Tongue (tissue), 2 donors: ENCODE results near the gene SPATA21. TPM values are rescaled to one million over a fixed set of nuclear protein-coding genes. Genes with fewer than 3 reads are reported as not detected.
"Not testable (repeated sequence)": the region's sequence is repeated elsewhere in the genome, so short reads cannot be mapped to it uniquely, and the experiment has no call there.

Experiments
- DNase-seq: peaks from one replicate; pipeline ENCODE4 v3.0.0-alpha.2; 2015
- total RNA-seq: library from RNA; depleted of rRNA; stranded (reverse); fragments of >200 nt; gene quantifications from one replicate; pipeline ENCODE4 v1.2.3, GENCODE V29; 2014

SPATA21 gene
- total RNA-seq, 1 donor from 2014 or later, result not detected

DNA sequence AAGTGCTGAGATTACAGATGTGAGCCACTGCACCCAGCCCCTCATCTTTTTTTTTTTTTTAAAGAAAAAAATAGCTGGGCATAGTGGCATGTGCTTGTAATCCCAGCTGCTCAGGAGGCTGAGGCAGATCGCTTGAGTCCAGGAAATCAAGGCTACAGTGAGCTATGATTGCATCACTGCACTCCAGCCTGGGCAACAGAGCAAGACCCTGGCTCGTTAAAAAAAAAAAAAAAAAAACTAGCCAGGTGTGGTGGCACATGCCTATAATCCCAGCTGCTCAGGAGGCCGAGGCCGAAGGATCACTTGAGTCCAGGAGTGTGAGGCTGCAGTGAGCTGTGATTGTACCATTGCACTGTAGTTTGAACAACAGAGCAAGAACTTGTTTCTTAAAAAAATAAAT, 56.4 kb downstream of the SPATA21 start:
- DNase-seq, result no peak

DNA sequence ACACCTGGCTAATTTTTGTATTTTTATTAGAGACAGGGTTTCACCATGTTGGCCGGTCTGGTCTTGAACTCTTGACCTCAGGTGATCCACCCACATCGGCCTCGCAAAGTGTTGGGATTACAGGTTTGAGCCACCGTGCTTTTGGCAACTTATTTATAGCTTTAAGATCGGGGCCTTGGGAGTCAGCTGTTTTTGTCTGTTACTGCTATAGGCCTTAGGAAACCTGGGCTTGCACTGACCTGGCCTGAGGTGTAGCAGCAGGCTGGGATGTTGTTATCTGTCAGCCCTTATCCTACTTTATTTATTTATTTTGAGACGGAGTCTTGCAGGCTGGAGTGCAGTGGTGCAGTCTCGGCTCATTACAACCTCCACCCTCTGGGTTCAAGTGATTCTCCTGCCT, 58.8 kb downstream of the SPATA21 start:
- no peak for DNase-seq

DNA sequence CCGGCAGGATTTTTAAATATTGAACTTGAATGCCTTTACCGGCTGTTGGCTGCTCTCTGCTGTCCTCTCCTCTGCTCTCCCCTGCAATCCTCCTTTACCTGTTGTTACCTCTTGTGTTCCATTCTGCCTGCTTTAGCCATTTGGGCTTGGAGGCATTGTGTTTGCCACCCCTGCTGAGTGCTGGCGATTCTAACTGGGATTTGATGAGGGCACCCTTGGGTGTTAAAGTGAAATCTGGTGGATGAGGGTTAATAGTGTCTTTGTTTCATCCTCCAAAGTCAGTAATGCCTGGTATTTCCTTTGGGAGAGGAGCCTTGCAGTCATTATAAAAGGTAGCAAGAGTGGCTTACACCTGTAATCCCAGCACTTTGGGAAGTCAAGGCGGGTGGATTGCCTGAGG, 60.3 kb downstream of the SPATA21 start:
- no peak for DNase-seq

DNA sequence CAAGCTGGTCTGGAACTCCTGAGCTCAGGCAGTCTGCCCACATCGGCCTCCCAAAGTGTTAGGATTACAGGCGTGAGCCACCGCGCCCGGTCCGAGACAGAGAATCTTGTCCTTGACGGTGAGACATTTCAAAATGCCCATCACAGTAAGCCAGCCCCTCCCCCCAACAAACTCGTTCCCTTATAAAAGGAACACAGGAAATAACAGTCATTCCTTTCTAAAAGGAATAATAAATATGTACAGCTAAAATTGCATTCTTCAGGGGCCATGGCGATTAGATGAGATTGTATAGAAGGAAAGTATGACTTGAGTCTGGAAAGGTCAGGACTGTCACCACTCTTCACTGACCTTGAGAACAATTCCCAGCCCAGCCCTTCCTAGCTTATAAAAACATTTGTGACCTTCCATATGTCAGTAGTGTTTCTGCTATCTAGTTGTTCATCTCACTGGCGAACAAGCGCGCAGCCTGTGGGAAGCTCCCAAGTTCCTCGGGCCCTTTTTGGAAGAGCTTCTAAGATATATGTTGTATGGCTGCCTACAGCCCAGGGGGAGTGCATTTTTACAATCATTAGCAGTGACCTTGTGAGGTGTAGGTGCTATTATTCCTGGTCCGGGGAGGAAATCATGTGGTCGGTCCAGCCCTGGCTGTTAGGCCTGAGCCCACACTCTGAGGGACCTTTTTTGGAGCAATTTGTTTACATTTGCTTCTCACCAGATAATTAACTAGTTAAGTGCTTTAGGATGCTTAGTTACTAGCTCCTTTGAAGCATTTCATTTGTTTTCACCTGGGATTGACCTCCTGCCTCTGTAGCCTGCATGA, 61.5 kb downstream of the SPATA21 start:
- DNase-seq, result no peak

DNA sequence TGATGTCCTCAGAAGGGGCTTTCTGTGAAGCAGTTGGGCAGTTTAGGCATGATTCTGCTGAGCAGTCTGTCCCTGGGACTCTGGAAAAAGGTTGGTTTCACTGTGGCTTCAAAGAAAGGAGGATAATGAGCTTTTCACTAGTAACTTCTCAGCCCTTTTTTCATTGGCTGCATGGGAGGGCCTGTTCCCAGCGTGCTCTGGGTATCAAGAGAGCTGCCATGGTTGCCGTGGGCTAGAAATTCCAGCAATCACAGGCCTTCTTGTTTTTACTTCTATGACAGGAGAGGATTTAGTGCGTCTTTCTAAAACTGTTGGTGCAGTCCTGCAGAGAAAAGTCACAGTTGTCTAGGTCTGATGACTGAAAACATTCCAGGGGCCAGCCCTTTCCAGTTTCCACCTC, 63.0 kb downstream of the SPATA21 start:
- DNase-seq, result no peak

DNA sequence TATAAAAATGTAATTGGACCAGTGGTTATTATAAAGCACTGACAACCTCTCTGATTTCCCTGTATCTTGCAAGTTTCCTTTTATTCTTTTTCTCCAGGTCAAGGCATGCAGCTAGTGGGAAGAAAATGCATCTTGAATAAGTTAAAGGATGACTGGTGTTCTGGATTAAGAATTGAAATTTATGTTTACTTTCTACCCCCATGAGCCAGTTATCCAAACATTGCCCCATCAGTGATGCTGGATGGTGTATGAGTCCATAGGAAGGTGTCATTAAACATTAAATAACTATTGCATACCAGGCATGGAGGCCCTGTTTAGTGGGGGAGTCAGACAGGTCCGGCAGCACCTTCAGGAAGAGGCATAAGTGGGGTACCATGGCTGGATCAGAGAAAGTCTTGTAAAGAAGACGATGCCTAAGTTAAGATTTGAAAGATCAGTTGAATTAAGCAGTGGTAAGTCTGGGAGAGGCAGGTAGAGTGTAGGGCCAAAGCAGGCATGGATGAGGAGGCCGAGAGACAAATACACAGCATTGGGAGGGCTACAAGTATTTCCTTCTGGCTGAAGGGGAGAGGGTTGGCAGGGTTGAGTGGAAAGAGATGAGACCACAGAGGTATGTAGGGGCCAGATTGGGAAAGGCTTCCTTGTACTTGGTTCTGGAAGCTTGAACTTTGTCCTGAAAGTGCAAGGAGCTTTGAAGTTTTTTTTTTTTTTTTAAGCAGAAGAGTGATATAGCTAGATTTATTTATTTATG, 64.5 kb downstream of the SPATA21 start:
- no peak for DNase-seq

DNA sequence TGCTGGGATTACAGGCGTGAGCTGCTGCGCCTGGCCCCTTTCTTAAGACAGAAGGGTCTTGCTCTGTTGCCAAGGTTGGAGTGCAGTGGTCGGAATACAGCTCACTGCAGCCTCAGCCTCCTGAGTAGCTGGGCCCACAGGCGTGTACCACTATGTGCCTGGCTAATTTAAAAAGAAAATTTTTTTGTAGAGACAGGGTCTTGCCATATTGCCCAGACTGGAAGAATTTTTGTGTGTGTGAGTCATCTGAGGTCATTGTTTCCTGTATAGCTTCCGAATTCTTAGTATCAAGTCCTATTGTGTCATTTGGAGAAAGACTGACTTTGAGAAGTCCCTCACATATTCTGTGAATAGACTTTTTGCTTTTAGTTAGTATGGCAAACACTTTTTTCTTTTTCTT, 65.5 kb downstream of the SPATA21 start:
- no peak for DNase-seq

DNA sequence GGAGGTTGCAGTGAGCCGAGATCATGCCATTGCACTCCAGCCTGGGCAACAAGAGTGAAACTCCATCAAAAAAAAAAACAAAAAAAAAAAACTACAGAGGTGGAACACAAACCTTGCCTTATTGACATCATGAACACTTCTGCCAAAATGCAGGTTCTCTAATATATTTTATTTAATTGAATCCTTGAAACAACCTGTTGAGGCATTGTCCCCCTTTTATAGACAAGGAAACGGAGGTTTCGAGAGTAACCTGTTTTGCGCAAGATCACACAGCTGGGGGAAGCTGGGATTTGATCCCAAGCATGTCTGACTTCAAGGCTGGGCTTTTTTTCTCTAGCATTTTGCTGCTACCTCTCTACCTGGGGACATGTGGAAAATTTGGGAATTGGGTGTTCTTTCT, 67.4 kb downstream of the SPATA21 start:
- DNase-seq, result no peak

DNA sequence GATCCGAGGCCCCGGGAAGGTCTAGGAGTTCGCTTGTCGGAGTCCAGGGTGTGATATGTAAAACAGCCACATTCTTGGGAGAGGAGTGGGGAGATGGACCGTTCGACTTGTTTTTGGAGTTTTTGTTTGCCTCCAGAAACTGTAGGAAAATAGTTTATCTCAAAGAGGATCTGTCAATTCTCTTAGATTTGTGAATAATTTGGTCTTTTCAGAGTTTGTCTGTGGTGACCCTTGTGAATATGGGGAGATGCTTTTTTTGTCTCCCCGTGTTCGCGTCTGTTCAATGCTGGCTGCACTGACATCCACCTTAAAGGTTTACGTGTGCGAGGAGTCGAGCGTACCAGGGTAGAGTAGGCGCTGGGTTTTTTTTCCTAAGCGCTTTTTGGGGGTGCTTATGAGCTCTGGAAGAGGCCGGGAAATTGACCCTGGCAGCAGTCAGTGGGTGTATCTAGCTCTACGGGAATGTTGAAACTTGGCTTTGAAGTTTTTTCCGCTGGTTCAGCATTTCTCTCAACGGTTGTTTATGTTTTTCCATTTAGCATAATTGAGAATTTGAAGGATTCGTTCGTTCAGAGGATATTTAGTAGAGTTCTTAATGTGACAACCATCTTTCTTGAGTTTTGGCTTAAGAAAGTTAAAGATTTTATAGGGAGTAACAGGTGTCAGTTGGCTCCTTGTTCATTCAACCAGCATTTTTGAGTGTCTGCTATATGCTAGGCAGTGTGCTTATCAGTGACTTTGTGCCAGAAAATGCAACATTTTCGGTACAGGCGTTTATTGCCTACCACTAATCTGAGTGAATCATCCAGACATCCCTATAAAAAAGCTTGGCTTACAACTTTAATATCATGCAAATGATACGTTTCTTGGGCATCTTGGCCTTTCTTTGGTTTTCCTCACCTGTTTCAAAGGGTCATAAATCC, 69.0 kb downstream of the SPATA21 start:
- DNase-seq, result peak; percentile 30

DNA sequence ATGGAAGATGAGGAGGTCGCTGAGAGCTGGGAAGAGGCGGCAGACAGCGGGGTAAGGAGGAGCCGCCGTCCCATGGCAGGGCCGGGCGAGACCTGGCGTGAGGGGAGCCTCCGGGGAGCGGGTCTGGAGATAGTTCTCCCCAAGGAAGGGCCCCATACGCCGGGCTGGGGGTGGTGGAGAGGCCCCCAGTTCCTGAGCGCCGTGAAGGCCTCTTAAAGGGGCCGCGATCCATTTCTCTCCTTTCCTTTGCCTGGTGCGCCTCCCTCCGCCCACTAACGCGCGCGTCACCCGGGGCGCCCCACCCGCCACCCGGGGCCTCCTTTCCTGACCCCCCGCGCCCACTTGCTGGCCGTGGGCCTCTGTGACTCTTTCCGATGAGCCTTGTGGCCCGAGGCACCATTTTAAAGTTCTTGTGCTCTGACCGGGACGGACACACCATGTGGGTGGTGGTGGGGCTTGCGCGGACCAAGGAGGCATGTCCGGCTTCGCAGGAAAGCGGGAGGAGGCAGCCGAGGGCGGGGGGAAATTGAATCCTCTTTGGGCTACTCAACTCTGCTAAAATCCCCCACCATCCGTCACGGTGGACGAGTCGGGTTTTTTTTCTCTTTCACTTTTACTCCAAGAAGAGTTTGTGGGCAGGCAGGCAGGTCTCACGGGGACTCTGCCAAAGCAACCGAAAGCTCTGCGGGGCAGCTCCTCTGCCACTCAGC, 69.8 kb downstream of the SPATA21 start:
- DNase-seq, result peak; percentile 94

DNA sequence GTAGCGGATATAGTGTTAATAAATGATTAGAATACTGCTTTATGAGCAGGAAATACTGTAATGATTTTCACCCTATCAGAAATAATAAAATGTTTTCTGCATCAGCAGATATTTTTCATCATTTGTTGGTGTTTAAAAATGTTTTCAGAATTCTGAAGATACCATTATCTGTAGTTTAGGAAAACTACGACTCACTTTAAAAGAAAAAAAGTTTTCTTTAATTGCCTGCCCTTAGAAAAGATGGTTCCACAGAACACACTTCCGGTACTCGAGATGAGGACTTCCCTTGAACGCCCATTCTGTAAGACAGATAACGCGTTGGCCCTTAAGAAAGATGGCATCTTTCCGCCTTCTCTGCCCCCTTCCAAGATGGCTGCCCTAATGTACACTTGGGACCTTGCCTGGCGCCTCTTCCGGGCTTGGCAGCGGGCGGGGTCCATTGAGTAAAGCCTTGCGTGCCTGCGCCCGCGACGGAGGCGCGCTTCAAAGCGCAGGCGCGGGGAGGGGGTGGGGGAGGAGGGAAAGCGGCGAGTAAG, 70.4 kb downstream of the SPATA21 start, which contains the start of gene SZRD1:
Gene SZRD1 (plus strand): TSS at position 521 of the 536 bp plus-strand sequence. CDS start 16 bp downstream, outside the sequence.
- DNase-seq, result peak; percentile 100

DNA sequence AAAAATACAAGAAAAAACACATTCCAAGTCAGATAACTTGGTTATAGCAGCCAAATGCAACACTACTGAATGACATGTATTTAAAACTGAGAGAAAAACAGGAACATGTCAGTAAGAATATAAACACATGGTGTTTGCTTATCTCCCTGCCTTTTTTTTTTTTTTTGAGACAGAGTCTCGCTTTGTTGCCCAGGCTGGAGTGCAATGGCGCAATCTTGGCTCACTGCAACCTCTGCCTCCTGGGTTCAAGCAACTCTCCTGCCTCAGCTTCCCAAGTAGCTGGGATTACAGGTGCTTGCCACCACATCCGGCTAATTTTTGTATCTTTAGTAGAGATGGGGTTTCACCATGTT, 72.1 kb downstream of the SPATA21 start:
- DNase-seq, result not testable (repeated sequence)

DNA sequence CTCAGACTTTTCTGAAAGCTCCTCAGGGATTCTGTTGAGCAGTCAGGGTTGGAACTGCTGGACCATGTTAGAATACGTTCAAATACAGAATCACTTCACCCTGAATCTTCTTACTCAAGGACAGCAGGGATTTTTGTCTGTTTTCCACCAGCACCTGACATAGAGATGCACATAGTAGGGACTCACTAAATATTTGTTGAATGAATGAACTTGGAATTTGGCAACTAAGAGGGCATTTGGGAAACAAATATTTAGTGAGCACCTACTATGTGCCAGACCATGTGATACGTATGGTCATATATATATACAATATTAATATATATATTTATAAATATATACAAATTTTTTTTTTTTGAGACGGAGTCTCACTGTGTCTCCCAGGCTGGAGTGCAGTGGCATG, 80.4 kb downstream of the SPATA21 start:
- no peak for DNase-seq

DNA sequence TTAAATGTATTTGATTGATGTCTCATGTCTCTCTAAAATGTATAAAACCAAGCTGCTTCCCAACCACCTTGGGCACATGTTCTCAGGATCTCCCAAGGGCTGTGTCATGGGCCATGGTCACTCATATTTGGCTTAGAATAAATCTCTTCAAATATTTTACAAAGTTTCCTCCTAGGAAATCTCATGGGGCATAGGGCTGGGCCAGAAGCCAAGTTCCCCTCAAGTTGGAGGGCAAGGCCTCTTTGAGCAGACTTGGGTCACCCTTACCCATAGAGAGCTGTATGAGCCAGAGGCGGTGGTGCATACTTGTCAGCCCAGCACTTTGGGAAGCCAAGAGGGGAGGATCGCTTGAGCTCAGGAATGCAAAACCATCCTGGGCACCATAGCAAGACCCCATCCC, 82.6 kb downstream of the SPATA21 start:
- no peak for DNase-seq

DNA sequence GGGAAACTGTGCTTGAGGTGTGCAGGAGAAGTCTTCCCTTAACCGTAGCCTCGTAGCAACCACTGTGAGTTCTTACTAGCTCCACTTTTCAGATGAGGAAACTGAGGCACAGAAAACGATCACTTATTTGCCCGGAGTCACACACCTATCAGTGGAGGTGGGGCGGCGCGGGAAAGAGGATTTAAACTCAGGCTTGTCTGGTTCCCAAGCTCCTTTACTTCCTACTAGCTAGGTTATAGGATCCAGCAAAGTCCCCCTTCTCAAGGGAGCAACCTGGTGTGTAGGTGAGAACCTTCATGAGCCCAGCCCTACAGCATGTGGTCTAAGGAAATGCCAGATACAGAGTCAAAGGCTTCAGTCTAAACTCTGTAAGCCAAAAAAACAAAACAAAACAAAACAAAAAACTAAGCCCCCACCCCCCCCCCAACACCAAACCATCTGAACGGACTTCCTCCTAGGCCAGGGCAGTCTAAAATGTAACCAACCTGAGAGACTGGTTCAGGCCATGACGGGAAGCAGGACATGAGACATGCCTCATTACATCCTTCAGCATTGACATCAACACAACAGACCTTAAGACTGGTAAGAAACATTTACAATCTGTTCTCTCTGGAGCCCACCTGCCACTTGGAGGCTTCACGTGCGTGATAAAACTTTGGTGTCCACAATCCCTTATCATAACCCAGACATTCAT, 84.2 kb downstream of the SPATA21 start:
- DNase-seq, result no peak

DNA sequence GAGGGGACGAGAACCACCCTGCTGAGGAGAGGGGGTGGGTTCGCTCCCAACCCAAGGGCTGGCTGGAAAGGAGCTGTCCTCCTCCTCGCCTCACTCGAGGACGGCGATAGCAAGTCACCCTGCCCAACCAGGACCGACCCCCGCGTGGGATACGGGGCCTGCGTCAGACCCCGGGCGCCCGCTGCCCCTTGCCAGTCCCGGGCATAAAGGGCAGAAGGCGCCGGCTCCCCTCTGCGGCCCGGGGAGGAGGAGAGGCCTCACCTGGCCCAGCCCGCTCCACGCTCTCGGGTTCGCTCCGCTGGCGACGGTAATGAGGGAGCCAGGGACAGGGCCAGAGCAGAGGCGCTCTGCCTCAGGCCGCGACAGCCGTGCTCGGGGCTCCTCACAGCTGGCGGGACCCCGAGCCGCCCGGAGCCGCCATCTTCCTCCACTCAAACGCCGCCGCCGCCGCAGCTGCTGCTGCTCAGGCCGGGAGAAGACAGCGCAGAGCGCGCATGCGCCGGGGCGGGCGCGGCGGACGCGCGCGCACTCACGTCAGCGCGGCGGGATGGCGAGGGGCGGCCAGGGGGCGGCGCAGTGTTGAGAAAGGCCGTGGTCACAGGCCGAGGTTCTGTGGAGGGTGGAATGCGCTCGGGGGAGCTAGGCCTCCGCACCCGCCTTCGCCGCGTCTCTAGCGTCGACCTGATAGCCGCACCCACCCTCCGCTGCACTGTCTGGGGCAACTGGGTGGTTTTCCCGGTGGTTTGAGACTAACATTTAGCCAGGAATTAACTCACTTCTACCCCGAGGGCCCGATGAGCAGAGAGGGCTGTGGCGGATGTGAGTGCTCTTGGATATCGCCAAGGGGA, 85.0 kb downstream of the SPATA21 start, which contains the start of gene FBXO42:
Gene FBXO42 (minus strand): TSS at position 487 of the 848 bp plus-strand sequence. CDS start 37,062 bp downstream, outside the sequence.
- peak; percentile 98 for DNase-seq

DNA sequence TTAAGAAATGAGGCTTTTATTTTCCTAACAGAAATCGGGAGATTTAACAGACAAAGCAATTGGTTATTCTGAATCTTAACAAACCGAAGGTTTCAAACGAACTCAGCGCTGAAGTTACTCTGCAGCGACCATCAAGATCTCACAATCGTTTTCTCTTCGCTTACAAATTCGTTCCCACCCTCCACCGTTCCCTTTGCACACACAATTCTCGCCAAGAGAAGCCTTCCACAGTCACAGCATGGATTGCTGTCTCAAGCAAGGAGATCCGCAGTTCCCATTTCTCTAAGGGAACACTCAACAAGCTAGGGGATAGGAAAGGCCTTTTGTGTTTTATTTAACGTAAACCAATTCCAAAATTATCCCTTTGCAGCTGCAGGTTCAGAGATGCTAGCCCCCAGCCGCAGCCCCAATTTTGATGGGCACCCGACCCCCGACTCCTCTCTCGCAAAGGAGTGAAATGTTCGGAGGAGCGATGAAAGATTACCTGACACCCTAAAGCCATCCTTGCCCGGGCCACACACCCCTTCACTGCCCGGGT, 85.7 kb downstream of the SPATA21 start:
- DNase-seq, result peak; percentile 64

DNA sequence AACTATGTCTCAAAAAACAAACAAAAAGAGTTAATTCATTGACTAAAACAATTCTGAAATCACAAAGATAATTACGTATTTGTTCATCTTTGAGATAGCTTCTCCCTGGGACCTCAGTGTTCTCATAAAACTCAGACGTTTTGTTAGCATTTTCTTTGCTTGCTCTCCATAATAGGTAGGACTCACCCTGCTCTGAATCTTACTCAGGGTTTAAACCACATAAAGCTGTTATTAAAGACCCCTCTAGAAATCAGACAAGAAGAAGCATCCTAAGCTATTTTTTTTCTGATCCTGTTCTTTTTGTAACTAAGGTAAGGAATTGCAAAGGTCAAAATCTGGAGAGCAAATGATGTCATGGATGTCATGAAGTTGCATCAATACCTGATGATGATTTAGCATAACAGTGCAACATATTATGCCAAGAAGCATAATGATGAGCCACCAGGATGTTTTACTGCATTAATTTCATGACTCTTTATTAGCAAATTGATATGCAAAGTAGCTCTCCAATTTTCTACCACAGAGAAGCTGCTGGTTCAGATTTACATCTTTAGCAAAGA, 87.3 kb downstream of the SPATA21 start:
- DNase-seq, result no peak
